Ovary (tissue), 3 donors: ENCODE data around the gene HAPLN1.

Experiments
- CTCF ChIP-seq, 3 donors: fragments of 450-650 bp in 2 of 3; fragments of 200-600 bp in 1 of 3; IDR thresholded peaks; one replicate each; pipeline versions ENCODE4 v1.5.1 to v1.8.0; 2016 to 2022; ENCODE audit warnings: antibody characterized with exemption in 3 of 3, mild to moderate bottlenecking in 1 of 3
- EP300 ChIP-seq: sonication (generic); formaldehyde crosslinking; IDR thresholded peaks from one replicate; pipeline ENCODE4 v1.6.1; 2017; ENCODE audit warnings: antibody characterized with exemption
- POLR2A ChIP-seq: fragments of 450-650 bp; IDR thresholded peaks from one replicate; pipeline ENCODE4 v1.6.1; 2017; ENCODE audit warnings: antibody characterized with exemption, mild to moderate bottlenecking, moderate library complexity
- donor health status: DM: no; HTN: no; CAD: no.

DNA sequence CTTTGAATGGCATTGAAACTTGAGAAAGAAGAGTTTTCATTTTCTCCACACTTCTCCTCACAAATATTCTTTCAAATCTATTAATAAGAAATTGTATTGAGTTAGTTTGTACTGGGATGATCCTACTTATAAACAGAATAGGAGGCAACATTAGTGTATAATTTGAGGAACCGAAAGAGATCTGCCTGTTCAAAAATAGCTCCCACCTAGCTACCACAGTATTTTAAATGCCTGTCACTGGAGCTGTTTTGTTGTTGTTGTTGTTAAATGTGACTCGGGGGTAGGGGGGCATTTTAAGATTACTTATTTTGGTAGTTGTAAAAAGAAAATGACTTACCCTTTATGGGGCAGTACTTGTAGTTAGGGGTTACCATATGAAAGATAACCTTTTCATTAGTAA, 20.1 kb upstream of the HAPLN1 start:
- TF ChIP-seq CTCF (IDR thresholded peaks at IDR 0.05) (no peak), EP300 (no peak), POLR2A (no peak)
